GM12892 (cell line): Measurements from ENCODE around the gene ZDHHC14.

Experiments
- POLR2A ChIP-seq: IDR thresholded peaks from 2 replicates; pipeline ENCODE4 v1.6.1; 2011; ENCODE audit warnings: low read depth, low read length, control low read depth
- POLR2AphosphoS5 ChIP-seq: IDR thresholded peaks from 2 replicates; pipeline ENCODE4 v1.6.1; 2011; ENCODE audit warnings: low read depth, low read length, control low read depth
- TAF1 ChIP-seq: IDR thresholded peaks from 2 replicates; pipeline ENCODE4 v1.6.1; 2011; ENCODE audit warnings: low read depth, mild to moderate bottlenecking, control low read depth, low read length, borderline replicate concordance

DNA sequence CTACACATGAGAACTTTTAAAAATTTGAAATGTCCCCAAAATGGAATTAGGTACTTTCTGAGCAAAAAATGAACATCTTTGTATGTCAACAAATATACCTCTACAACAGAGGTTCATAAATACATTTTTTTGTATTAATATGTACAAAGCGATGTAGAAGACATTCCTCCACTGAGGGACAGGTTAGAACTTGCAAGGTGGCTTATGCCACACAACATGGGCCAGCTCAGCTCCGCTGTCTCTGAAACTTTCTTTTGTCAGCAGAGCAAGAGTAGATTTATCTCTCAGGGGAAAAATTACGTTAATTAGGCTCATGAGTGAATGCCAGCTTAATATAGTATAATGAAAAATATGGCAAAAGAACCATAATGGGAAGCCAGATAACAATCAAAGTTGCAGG, 47.0 kb upstream of the ZDHHC14 start:
- no peak for TF ChIP-seq POLR2AphosphoS5
- TF ChIP-seq POLR2A, result no peak
- TF ChIP-seq TAF1, result no peak
